K562 (cell line): Measurements from ENCODE around the gene TRAF5. TPM values are rescaled to one million over a fixed set of nuclear protein-coding genes. Genes with fewer than 3 reads are reported as not detected.

Source experiments
- AFF1 ChIP-seq, 2 experiments: fragments of 450-650 bp; IDR thresholded peaks; 2 replicates each; pipeline ENCODE4 v1.6.1; 2018; ENCODE audit warnings: mild to moderate bottlenecking in 2 of 2, low read depth in 1 of 2; ENCODE audit not compliant: partially characterized antibody in 2 of 2
- CHD7 ChIP-seq: fragments of 200-600 bp; sonication (generic); IDR thresholded peaks from one replicate; pipeline ENCODE4 v1.6.1; 2012; ENCODE audit warnings: mild to moderate bottlenecking, low read depth, low read length, inconsistent platforms
- MYBL2 ChIP-seq, 2 experiments: fragments of 450-650 bp in 1 of 2; sonication (generic) in 1 of 2; formaldehyde crosslinking in 1 of 2; IDR thresholded peaks; 2 replicates each; pipeline versions ENCODE4 v1.6.1 to v1.8.1; 2017 to 2022; ENCODE audit warnings: borderline replicate concordance in 1 of 2, inconsistent platforms in 1 of 2, low read depth in 1 of 2, mild to moderate bottlenecking in 1 of 2, missing genetic modification reagents in 1 of 2, moderate library complexity in 1 of 2
- PTBP1 ChIP-seq: fragments of 200-400 bp; formaldehyde crosslinking; IDR thresholded peaks from 2 replicates; pipeline ENCODE4 v1.6.1; 2017; ENCODE audit warnings: low read depth, low read length
- PTRF ChIP-seq: fragments of 450-650 bp; IDR thresholded peaks from 2 replicates; pipeline ENCODE4 v1.6.1; 2016; ENCODE audit warnings: mild to moderate bottlenecking, missing genetic modification characterization, missing compliant biosample characterization
- RBM15 ChIP-seq: fragments of 200-400 bp; formaldehyde crosslinking; IDR thresholded peaks from 2 replicates; pipeline ENCODE4 v1.6.1; 2018; ENCODE audit warnings: mild to moderate bottlenecking, low read length, moderate library complexity; ENCODE audit not compliant: insufficient read depth
- THRAP3 ChIP-seq: fragments of 450-650 bp; IDR thresholded peaks from 2 replicates; pipeline ENCODE4 v1.6.1; 2016; ENCODE audit warnings: mild to moderate bottlenecking, inconsistent platforms, borderline replicate concordance
- ZNF253 ChIP-seq: fragments of 250-450 bp; sonication (Bioruptor Pico); conservative IDR thresholded peaks from 2 replicates; pipeline ENCODE4 v1.6.1; 2021; ENCODE audit warnings: mild to moderate bottlenecking
- polyA plus RNA-seq, 8 experiments: library from polyadenylated mRNA; depleted of rRNA in 4 of 8; stranded (reverse) in 5 of 8; unstranded in 3 of 8; fragments of >200 nt; fragmentation: Nextera tagmentation in 2 of 8; fragmentation: Illumina TruSeq in 1 of 8; extraction: Ambion mirVana in 2 of 8; extraction: Trizol in 1 of 8; gene quantifications; 2 replicates each; pipeline versions ENCODE4 v1.2.1 to v1.2.3, GENCODE V29; 2011 to 2014; ENCODE audit warnings: inconsistent platforms in 1 of 8, missing spikeins in 1 of 8
- total RNA-seq, 7 experiments: library from RNA; depleted of rRNA in 6 of 7; stranded (reverse); fragments of >200 nt in 6 of 7; fragmentation: Illumina TruSeq in 2 of 7; extraction: Trizol in 2 of 7; gene quantifications; 2 replicates each; pipeline versions ENCODE4 v1.2.1 to v1.2.3, GENCODE V29; 2011 to 2021; ENCODE audit warnings: low replicate concordance in 1 of 7
- TF ChIP-seq, protein P1 (sequence below): fragments of 250-450 bp; sonication (Bioruptor Pico); IDR thresholded peaks from 2 replicates; pipeline ENCODE4 v1.5.0; 2022; ENCODE audit warnings: mild to moderate bottlenecking

TRAF5 gene
- total and polyA plus RNA-seq, 9 of the 15 experiments (the other 6 are each of a cell fraction or from before 2014, with no cell fraction given): 2.0 to 9.3 (median 5.3) TPM

DNA sequence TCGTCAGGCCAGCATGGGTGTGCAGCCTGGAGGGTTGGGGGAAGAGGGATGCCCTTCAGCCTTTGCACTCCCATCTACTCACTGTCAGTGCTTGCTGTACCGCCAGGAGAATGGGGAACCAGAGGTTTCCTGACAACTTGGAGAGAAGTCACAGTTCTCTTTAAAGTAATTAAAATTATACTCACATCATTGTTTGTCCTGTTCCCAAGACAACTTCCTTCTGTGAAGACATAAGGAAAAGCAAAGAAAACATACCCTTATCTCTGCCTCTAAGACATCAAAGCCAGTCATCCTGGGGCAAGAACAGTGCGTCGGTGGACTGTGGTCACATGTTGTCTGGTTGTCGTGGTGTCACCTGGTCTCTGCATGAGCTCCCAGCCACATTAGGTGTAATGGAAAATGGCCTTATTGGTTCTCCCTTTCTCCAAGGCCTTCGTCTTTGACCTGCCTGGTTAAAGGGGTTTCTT, 17.6 kb downstream of the TRAF5 start (continued):
- TF ChIP-seq CHD7: no peak
- TF ChIP-seq, protein P1, sequence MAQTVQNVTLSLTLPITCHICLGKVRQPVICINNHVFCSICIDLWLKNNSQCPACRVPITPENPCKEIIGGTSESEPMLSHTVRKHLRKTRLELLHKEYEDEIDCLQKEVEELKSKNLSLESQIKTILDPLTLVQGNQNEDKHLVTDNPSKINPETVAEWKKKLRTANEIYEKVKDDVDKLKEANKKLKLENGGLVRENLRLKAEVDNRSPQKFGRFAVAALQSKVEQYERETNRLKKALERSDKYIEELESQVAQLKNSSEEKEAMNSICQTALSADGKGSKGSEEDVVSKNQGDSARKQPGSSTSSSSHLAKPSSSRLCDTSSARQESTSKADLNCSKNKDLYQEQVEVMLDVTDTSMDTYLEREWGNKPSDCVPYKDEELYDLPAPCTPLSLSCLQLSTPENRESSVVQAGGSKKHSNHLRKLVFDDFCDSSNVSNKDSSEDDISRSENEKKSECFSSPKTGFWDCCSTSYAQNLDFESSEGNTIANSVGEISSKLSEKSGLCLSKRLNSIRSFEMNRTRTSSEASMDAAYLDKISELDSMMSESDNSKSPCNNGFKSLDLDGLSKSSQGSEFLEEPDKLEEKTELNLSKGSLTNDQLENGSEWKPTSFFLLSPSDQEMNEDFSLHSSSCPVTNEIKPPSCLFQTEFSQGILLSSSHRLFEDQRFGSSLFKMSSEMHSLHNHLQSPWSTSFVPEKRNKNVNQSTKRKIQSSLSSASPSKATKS: no peak
- TF ChIP-seq AFF1 (IDR thresholded peaks at IDR 0.05; ENCODE audit: low read depth in 1 of 2, partially characterized antibody in 2 of 2): no peak
- no peak for TF ChIP-seq PTRF (tag)
- TF ChIP-seq PTBP1: no peak
- no peak for TF ChIP-seq MYBL2 (IDR thresholded peaks at IDR 0.05; ENCODE audit: low read depth)
- TF ChIP-seq MYBL2 (CRISPR knock-in tag; IDR thresholded peaks at IDR 0.05; ENCODE audit: borderline replicate concordance): no peak
- TF ChIP-seq ZNF253 (CRISPR knock-in tag): no peak
- TF ChIP-seq THRAP3: no peak
- no peak for TF ChIP-seq RBM15
